ENCODE results near the gene PRAMEF14. TPM values are rescaled to one million over a fixed set of nuclear protein-coding genes. Genes with fewer than 3 reads are reported as not detected.
"Not testable (repeated sequence)": the region's sequence is repeated elsewhere in the genome, so short reads cannot be mapped to it uniquely, and the experiment has no call there.

PRAMEF14 gene
- total RNA-seq, 1 experiment from 2014 or later: not detected

DNA sequence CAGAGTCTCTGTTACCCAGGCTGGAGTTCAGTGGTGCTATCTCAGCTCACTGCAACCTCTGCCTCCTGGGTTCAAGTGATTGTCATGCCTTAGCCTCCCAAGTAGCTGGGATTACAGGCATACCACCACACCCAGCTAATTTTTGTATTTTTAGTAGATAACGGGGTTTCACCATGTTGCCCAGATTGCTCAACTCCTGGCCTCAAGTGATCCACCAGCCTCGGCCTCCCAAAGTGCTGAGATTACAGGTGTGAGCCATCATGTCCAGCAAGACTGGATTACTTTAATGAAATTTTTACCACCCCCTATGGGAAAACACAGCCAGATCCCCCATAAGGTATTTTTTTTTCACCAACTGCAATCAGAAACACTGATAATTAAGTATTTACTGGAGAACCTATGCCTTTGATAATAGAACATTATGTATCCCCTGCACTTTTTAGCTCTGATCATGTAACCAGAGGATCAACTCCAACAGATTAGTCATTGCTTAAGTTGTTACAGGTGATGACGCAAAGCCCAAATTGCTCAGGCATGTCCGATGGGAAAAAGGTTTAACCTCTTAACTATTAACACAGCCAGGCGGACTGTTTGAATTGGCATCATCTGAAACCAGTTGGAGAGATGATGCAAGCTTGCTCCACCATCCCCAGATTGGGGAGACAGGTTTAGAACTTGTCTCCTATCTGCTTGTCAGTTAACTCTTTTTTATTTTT lies 49.6 kb downstream of the PRAMEF14 start:
- DNase-seq (ENCODE audit: low read depth); in situ Hi-C loops (cut with HindIII; ENCODE audit: low pct_unique_long_range_greater_than_20kb, low sequenced_read_pairs): not testable (repeated sequence)

Other genes starting within 250 kb of the PRAMEF14 start
- gene HNRNPCL2, start 230.3 kb downstream of the PRAMEF14 start, total RNA-seq (2014; rRNA removed; shearing (Covaris generic); ENCODE audit: low replicate concordance): not detected in 2 replicates
- gene PRAMEF26, start 191.1 kb downstream of the PRAMEF14 start, total RNA-seq (2014; rRNA removed; shearing (Covaris generic); ENCODE audit: low replicate concordance): not detected in 2 replicates
- gene HNRNPCL4, start 181.5 kb downstream of the PRAMEF14 start, total RNA-seq (2014; rRNA removed; shearing (Covaris generic); ENCODE audit: low replicate concordance): not detected in 2 replicates
- gene PRAMEF9, start 175.3 kb downstream of the PRAMEF14 start, total RNA-seq (2014; rRNA removed; shearing (Covaris generic); ENCODE audit: low replicate concordance): not detected in 2 replicates
- gene PRAMEF13, start 145.7 kb downstream of the PRAMEF14 start, total RNA-seq (2014; rRNA removed; shearing (Covaris generic); ENCODE audit: low replicate concordance): not detected in 2 replicates
- not detected in 2 replicates for gene PRAMEF18, start 121.0 kb downstream of the PRAMEF14 start, total RNA-seq (2014; rRNA removed; shearing (Covaris generic); ENCODE audit: low replicate concordance)
- not detected in 2 replicates for gene PRAMEF5, start 92.9 kb downstream of the PRAMEF14 start, total RNA-seq (2014; rRNA removed; shearing (Covaris generic); ENCODE audit: low replicate concordance)
- gene PRAMEF8, start 62.0 kb downstream of the PRAMEF14 start, total RNA-seq (2014; rRNA removed; shearing (Covaris generic); ENCODE audit: low replicate concordance): not detected in 2 replicates
- not detected in 2 replicates for gene PRAMEF33, start 43.6 kb downstream of the PRAMEF14 start, total RNA-seq (2014; rRNA removed; shearing (Covaris generic); ENCODE audit: low replicate concordance)
- not detected in 2 replicates for gene PRAMEF15, start 31.6 kb downstream of the PRAMEF14 start, total RNA-seq (2014; rRNA removed; shearing (Covaris generic); ENCODE audit: low replicate concordance)
- gene PRAMEF19, start 24.8 kb upstream of the PRAMEF14 start, total RNA-seq (2014; rRNA removed; shearing (Covaris generic); ENCODE audit: low replicate concordance): not detected in 2 replicates
- not detected in 2 replicates for gene PRAMEF17, start 42.5 kb upstream of the PRAMEF14 start, total RNA-seq (2014; rRNA removed; shearing (Covaris generic); ENCODE audit: low replicate concordance)
- not detected in 2 replicates for gene PRAMEF20, start 63.3 kb upstream of the PRAMEF14 start, total RNA-seq (2014; rRNA removed; shearing (Covaris generic); ENCODE audit: low replicate concordance)
- gene LRRC38, start 166.9 kb upstream of the PRAMEF14 start, total RNA-seq (2014; rRNA removed; shearing (Covaris generic); ENCODE audit: low replicate concordance): not detected in 2 replicates
- gene PDPN, start 236.7 kb upstream of the PRAMEF14 start, total RNA-seq (2014; rRNA removed; shearing (Covaris generic); ENCODE audit: low replicate concordance): not detected in 2 replicates